ENCODE data around the gene LOXHD1.

The LOXHD1 gene

GRCh38 chr18:46630160-46630559 lies 26.9 kb downstream of the LOXHD1 start (continued):
- TF ChIP-seq, protein P1, sequence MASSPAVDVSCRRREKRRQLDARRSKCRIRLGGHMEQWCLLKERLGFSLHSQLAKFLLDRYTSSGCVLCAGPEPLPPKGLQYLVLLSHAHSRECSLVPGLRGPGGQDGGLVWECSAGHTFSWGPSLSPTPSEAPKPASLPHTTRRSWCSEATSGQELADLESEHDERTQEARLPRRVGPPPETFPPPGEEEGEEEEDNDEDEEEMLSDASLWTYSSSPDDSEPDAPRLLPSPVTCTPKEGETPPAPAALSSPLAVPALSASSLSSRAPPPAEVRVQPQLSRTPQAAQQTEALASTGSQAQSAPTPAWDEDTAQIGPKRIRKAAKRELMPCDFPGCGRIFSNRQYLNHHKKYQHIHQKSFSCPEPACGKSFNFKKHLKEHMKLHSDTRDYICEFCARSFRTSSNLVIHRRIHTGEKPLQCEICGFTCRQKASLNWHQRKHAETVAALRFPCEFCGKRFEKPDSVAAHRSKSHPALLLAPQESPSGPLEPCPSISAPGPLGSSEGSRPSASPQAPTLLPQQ (tag by site-specific recombination; IDR thresholded peaks at IDR 0.05) = no peak

DNA sequence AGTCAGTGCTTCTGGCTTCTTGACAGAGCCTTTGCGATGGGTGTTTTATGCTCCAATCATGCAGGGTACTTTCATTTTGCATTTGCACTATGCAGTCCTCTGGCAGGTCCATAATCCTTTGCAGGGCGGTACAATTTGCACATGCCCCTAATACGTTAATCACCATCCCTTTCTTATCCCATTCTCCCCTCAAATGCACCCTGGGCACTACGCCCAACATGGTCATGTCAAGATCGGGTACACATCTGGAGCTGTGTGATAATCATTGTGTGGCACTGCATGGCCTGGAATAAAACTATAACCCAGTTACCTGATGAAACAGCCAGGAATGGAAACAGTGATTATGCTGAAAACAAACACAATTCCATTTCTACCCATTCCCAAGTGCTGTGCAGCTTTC lies 27.7 kb downstream of the LOXHD1 start:
- POLR2A ChIA-PET = no interaction called here
- H3K27ac ChIP-seq (ENCODE audit: extremely low read depth, low read depth, low read length) = no peak overlapping the region
- no peaks in the 10 kb centered on the region for H3K4me1 ChIP-seq (ENCODE audit: control insufficient read depth, insufficient read depth, low read length)
- CTCF ChIA-PET = no interaction called here
- H3K9me3 ChIP-seq (ENCODE audit: control insufficient read depth, insufficient read depth, low read depth, low read length) = no peaks in the 10 kb centered on the region
- no peaks in the 10 kb centered on the region for H3K36me3 ChIP-seq (ENCODE audit: control insufficient read depth in 2 of 2, insufficient read depth in 1 of 2, low read length in 2 of 2)
- TF ChIP-seq KLF7 (tag by site-specific recombination; IDR thresholded peaks at IDR 0.05; ENCODE audit: borderline replicate concordance) (no peak), ZNF37A (tag by site-specific recombination; IDR thresholded peaks at IDR 0.05) (no peak), SALL2 (tag by site-specific recombination; IDR thresholded peaks at IDR 0.05; ENCODE audit: borderline replicate concordance) (no peak), ZNF670 (tag by site-specific recombination; IDR thresholded peaks at IDR 0.05; ENCODE audit: low read depth) (no peak), ZNF501 (tag by site-specific recombination; IDR thresholded peaks at IDR 0.05) (no peak)
- no peak overlapping the region for H3K4me3 ChIP-seq (ENCODE audit: low read depth, low read length)

- no peaks in the 10 kb centered on the region for H3K36me3 ChIP-seq (ENCODE audit: control insufficient read depth in 2 of 2, insufficient read depth in 1 of 2, low read length in 2 of 2)
- no peak overlapping the region for H3K4me3 ChIP-seq (ENCODE audit: low read depth, low read length)
- no peaks in the 10 kb centered on the region for H3K9me3 ChIP-seq (ENCODE audit: control insufficient read depth, insufficient read depth, low read depth, low read length)
- no peak overlapping the region for H3K27ac ChIP-seq (ENCODE audit: extremely low read depth, low read depth, low read length)
- H3K4me1 ChIP-seq (ENCODE audit: control insufficient read depth, insufficient read depth, low read length) = no peaks in the 10 kb centered on the region
- CTCF ChIA-PET = interaction anchor here (0.5 to 2.3 kb wide), 2 partner anchors 30 to 654 kb away, joined by 4 to 11 read pairs; no protein-coding TSS in a partner anchor
- POLR2A ChIA-PET = no interaction called here
- TF ChIP-seq ZNF184 (tag by site-specific recombination; IDR thresholded peaks at IDR 0.05) = no peak
- peak; percentile 39; the same call in 1 of the 2 replicates for TF ChIP-seq EGR2 (tag by site-specific recombination; IDR thresholded peaks at IDR 0.05; ENCODE audit: low read depth)
- TF ChIP-seq ZNF677 (tag by site-specific recombination; IDR thresholded peaks at IDR 0.05) = no peak
- no peak for TF ChIP-seq GLIS1 (tag by site-specific recombination; IDR thresholded peaks at IDR 0.05)
- TF ChIP-seq OSR2 (tag by site-specific recombination; IDR thresholded peaks at IDR 0.05) = no peak
These were observed 28.8 kb downstream of the LOXHD1 start for GRCh38 chr18:46628206-46628605.

DNA sequence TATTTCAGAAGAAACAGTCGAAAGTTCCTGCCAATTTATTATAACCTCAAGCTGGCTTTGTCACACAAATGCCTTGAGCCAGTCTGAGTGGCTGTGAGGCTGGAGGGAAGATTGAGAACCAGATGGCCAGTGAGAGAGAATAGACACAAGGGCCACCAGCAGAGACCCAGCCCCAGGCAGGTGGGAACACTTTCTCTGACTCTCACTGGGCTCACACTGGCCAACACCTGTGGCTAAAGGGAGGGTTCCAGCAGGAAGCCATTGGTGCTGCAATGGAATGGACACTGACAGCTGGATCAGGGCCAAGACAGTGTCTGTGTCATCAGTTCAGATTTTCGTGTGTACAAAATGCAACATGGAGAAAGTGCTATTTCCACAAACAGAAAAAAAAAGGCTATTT lies 29.9 kb downstream of the LOXHD1 start:
- CTCF ChIA-PET = interaction anchor here (0.5 to 2.3 kb wide), 3 partner anchors 31 to 1073 kb away, joined by 3 to 11 read pairs (median 4); no protein-coding TSS in a partner anchor
- H3K36me3 ChIP-seq (ENCODE audit: control insufficient read depth in 2 of 2, insufficient read depth in 1 of 2, low read length in 2 of 2) = no peaks in the 10 kb centered on the region
- H3K4me3 ChIP-seq (ENCODE audit: low read depth, low read length) = no peak overlapping the region
- no peaks in the 10 kb centered on the region for H3K4me1 ChIP-seq (ENCODE audit: control insufficient read depth, insufficient read depth, low read length)
- H3K27ac ChIP-seq (ENCODE audit: extremely low read depth, low read depth, low read length) = no peak overlapping the region
- TF ChIP-seq ZNF548 (tag by site-specific recombination; IDR thresholded peaks at IDR 0.05) (no peak), ZNF747 (tag by site-specific recombination; IDR thresholded peaks at IDR 0.05) (no peak), ZNF221 (tag by site-specific recombination; IDR thresholded peaks at IDR 0.05; ENCODE audit: borderline replicate concordance) (no peak), ZNF248 (tag by site-specific recombination; IDR thresholded peaks at IDR 0.05) (no peak), FEZF1 (tag by site-specific recombination; IDR thresholded peaks at IDR 0.05) (no peak)
- H3K9me3 ChIP-seq (ENCODE audit: control insufficient read depth, insufficient read depth, low read depth, low read length) = no peaks in the 10 kb centered on the region
- POLR2A ChIA-PET = no interaction called here

DNA sequence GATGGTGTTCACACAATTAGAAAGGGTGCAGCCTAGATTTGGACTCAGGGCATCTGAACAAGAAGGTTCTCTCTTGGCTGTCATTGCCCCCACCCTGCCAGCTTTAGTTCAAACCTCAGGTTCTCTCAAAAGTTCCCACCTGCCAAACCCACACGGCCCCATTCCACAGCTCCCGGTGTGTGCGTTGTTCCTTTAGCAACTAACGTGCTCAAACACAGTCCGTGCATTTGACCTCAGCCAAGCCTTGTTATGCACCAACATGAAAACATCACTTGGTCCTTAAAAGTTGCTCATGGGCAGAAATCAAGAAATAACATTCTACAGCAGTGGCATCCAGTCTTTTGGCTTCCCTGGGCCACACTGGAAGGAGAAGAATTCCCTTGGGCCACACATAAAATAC lies 32.0 kb downstream of the LOXHD1 start:
- CTCF ChIA-PET = interaction anchor here (0.6 to 4.7 kb wide), 3 partner anchors 34 to 451 kb away, joined by 3 to 62 read pairs (median 34); partner anchors contain the start of gene LOXHD1
- no peaks in the 10 kb centered on the region for H3K36me3 ChIP-seq (ENCODE audit: control insufficient read depth in 2 of 2, insufficient read depth in 1 of 2, low read length in 2 of 2)
- POLR2A ChIA-PET = no interaction called here
- no peak overlapping the region for H3K4me3 ChIP-seq (ENCODE audit: low read depth, low read length)
- H3K9me3 ChIP-seq (ENCODE audit: control insufficient read depth, insufficient read depth, low read depth, low read length) = no peaks in the 10 kb centered on the region
- no peaks in the 10 kb centered on the region for H3K4me1 ChIP-seq (ENCODE audit: control insufficient read depth, insufficient read depth, low read length)
- no peak overlapping the region for H3K27ac ChIP-seq (ENCODE audit: extremely low read depth, low read depth, low read length)
- TF ChIP-seq ZNF148 (tag by site-specific recombination; IDR thresholded peaks at IDR 0.05; ENCODE audit: borderline replicate concordance) (no peak), ZNF658 (tag by site-specific recombination; IDR thresholded peaks at IDR 0.05) (no peak), ZNF777 (tag by site-specific recombination; IDR thresholded peaks at IDR 0.05; ENCODE audit: borderline replicate concordance) (no peak), ZNF16 (tag by site-specific recombination; IDR thresholded peaks at IDR 0.05; ENCODE audit: low read depth) (no peak), ZNF114 (tag by site-specific recombination; IDR thresholded peaks at IDR 0.05) (no peak), ZNF362 (tag by site-specific recombination; IDR thresholded peaks at IDR 0.05) (no peak), ZBTB1 (tag by site-specific recombination; IDR thresholded peaks at IDR 0.05) (no peak), ZNF664 (tag by site-specific recombination; IDR thresholded peaks at IDR 0.05) (no peak)

All from HEK293 (cell line).